BE2C (cell line): ENCODE results near the gene TPBGL.

ENCODE experiments used
- DNase-seq: peaks from one replicate; pipeline ENCODE4 v3.0.0-alpha.2; 2020
- H3K27me3 ChIP-seq: fragments of 250-450 bp; sonication (Bioruptor Pico); 2 replicates; pipeline ENCODE4 v1.5.1; 2020; ENCODE audit warnings: mild to moderate bottlenecking
- H3K36me3 ChIP-seq: fragments of 250-450 bp; sonication (Bioruptor Pico); 2 replicates; pipeline ENCODE4 v1.5.1; 2020; ENCODE audit warnings: mild to moderate bottlenecking
- H3K4me1 ChIP-seq: fragments of 250-450 bp; sonication (Bioruptor Pico); 2 replicates; pipeline ENCODE4 v1.5.1; 2020
- H3K4me3 ChIP-seq: 2 replicates; pipeline ENCODE4 v1.5.1; 2011; ENCODE audit warnings: low read depth, low read length
- H3K9me3 ChIP-seq: fragments of 250-450 bp; sonication (Bioruptor Pico); 2 replicates; pipeline ENCODE4 v1.5.1; 2020
- CTCF ChIP-seq: IDR thresholded peaks from 2 replicates; pipeline ENCODE4 v1.5.1; 2012; ENCODE audit warnings: mild to moderate bottlenecking, low read depth, low read length

The TPBGL gene

GRCh38 chr11:75246671-75247350, 6.2 kb downstream of the TPBGL start:
- H3K36me3 ChIP-seq = no peaks in the 10 kb centered on the region
- H3K4me1 ChIP-seq = peaks cover 12% of the 10 kb centered on the region
- H3K27me3 ChIP-seq = peaks cover 2% of the 10 kb centered on the region
- peak; percentile 31 for DNase-seq
- no peak for TF ChIP-seq CTCF
- H3K9me3 ChIP-seq = no peaks in the 10 kb centered on the region
- no peak overlapping the region for H3K4me3 ChIP-seq

GRCh38 chr11:75248924-75249256, 8.3 kb downstream of the TPBGL start:
- no peak for TF ChIP-seq CTCF
- Histone ChIP-seq H3K4me1 (peaks cover 12% of the 10 kb centered on the region), H3K27me3 (no peaks in the 10 kb centered on the region), H3K4me3 (no peak overlapping the region), H3K9me3 (no peaks in the 10 kb centered on the region), H3K36me3 (no peaks in the 10 kb centered on the region)
- no peak for DNase-seq

GRCh38 chr11:75249704-75250103, 9.1 kb downstream of the TPBGL start:
- Histone ChIP-seq H3K36me3 (no peaks in the 10 kb centered on the region), H3K27me3 (no peaks in the 10 kb centered on the region), H3K9me3 (no peaks in the 10 kb centered on the region), H3K4me1 (peaks cover 12% of the 10 kb centered on the region), H3K4me3 (no peak overlapping the region)
- peak; percentile 0 for DNase-seq
- no peak for TF ChIP-seq CTCF

GRCh38 chr11:75254326-75254725, 13.8 kb downstream of the TPBGL start:
- no peak for TF ChIP-seq CTCF
- Histone ChIP-seq H3K4me1 (no peaks in the 10 kb centered on the region), H3K27me3 (no peaks in the 10 kb centered on the region), H3K9me3 (no peaks in the 10 kb centered on the region), H3K36me3 (no peaks in the 10 kb centered on the region), H3K4me3 (no peak overlapping the region)
- DNase-seq = no peak

- TF ChIP-seq CTCF = no peak
- Histone ChIP-seq H3K4me3 (no peak overlapping the region), H3K4me1 (no peaks in the 10 kb centered on the region), H3K9me3 (no peaks in the 10 kb centered on the region), H3K36me3 (0 out of 2 replicates have a peak, but pooled peaks cover under 1% of the 10 kb centered on the region), H3K27me3 (no peaks in the 10 kb centered on the region)
- DNase-seq = peak; percentile 6
Measured at GRCh38 chr11:75260396-75261170, 20.0 kb downstream of the TPBGL start.

- Histone ChIP-seq H3K4me1 (no peaks in the 10 kb centered on the region), H3K36me3 (peaks cover 11% of the 10 kb centered on the region; the same call in 1 of the 2 replicates), H3K4me3 (no peak overlapping the region), H3K27me3 (no peaks in the 10 kb centered on the region), H3K9me3 (no peaks in the 10 kb centered on the region)
- no peak for TF ChIP-seq CTCF
- DNase-seq = peak; percentile 4
Measured at GRCh38 chr11:75261902-75262361, 21.4 kb downstream of the TPBGL start.
